Left ventricle myocardium superior (tissue), 1 donor: Measurements from ENCODE around the gene SYNM. TPM values are rescaled to one million over a fixed set of nuclear protein-coding genes. Genes with fewer than 3 reads are reported as not detected.
A peak's percentile ranks its signal among the peaks of the same experiment; 100 is the strongest.
"Not testable (repeated sequence)": the region's sequence is repeated elsewhere in the genome, so short reads cannot be mapped to it uniquely, and the experiment has no call there.

Experiments
- ATAC-seq: fragments of 200-7000 bp; cut with Tn5 transposase; one replicate; pipeline ENCODE4 v1.9.1; 2020; ENCODE audit warnings: mild to moderate bottlenecking, moderate library complexity
- DNase-seq: peaks from one replicate; pipeline ENCODE4 v3.0.0-alpha.2; 2020
- intact Hi-C: fragments of 100-400 bp; cut with micrococcal nuclease; formaldehyde crosslinking; loops from one replicate; pipeline ENCODE4 v1.11.0; 2022
- total RNA-seq: library from RNA; stranded (reverse); fragmentation: NEBNext Ultra II Directional; extraction: Animal tissue kit (Norgen Biotek cat#: 25700); gene quantifications from one replicate; pipeline ENCODE4 v1.2.1, GENCODE V29; 2021
- donor health status: DM: no; HTN: yes; CAD: no; lungs with severe emphysema.

SYNM gene
- total RNA-seq, 1 donor from 2014 or later = 329 TPM

GRCh38 chr15:99102332-99103235 is 2.3 kb upstream of the SYNM start:
- no peak for DNase-seq
- intact Hi-C loops = no loop called here
- no peak for ATAC-seq

- intact Hi-C loops = no loop called here
- DNase-seq = no peak
- ATAC-seq = no peak
These were observed 1.6 kb upstream of the SYNM start for GRCh38 chr15:99103279-99103678.

GRCh38 chr15:99105514-99106341 is 848 bp downstream of the SYNM start:
- intact Hi-C loops = loop anchor here (2.0 kb wide), 1 partner anchor 107 kb away; no protein-coding TSS in a partner anchor
- DNase-seq (peak; percentile 78), ATAC-seq (peak; percentile 38)

GRCh38 chr15:99106417-99107220 is 1.7 kb downstream of the SYNM start:
- peak; percentile 74 for DNase-seq
- intact Hi-C loops = no loop called here
- ATAC-seq = peak; percentile 66

- ATAC-seq = no peak
- intact Hi-C loops = no loop called here
- no peak for DNase-seq
These were observed 4.1 kb downstream of the SYNM start for GRCh38 chr15:99108993-99109392.

GRCh38 chr15:99109555-99110021 is 4.7 kb downstream of the SYNM start:
- intact Hi-C loops = no loop called here
- peak; percentile 38 for DNase-seq
- peak; percentile 3 for ATAC-seq

- intact Hi-C loops = no loop called here
- DNase-seq = no peak
- no peak for ATAC-seq
These were observed 5.2 kb downstream of the SYNM start for GRCh38 chr15:99110093-99110492.

GRCh38 chr15:99110581-99111320 is 5.9 kb downstream of the SYNM start:
- intact Hi-C loops = no loop called here
- DNase-seq = peak; percentile 8
- ATAC-seq = no peak

GRCh38 chr15:99111641-99112040 is 6.8 kb downstream of the SYNM start:
- intact Hi-C loops, ATAC-seq: not testable (repeated sequence)
- peak; percentile 6 for DNase-seq

- DNase-seq = peak; percentile 16
- no peak for ATAC-seq
- intact Hi-C loops = no loop called here
These were observed 8.8 kb downstream of the SYNM start for GRCh38 chr15:99113547-99114271.

GRCh38 chr15:99114511-99115299 is 9.8 kb downstream of the SYNM start:
- ATAC-seq = peak; percentile 65
- intact Hi-C loops = no loop called here
- peak; percentile 35 for DNase-seq

- ATAC-seq (no peak), DNase-seq (peak; percentile 19)
- intact Hi-C loops = no loop called here
These were observed 10.7 kb downstream of the SYNM start for GRCh38 chr15:99115300-99116215.

- DNase-seq (peak; percentile 10), ATAC-seq (no peak)
- intact Hi-C loops = no loop called here
These were observed 12.2 kb downstream of the SYNM start for GRCh38 chr15:99117111-99117510.

- intact Hi-C loops = no loop called here
- ATAC-seq (no peak), DNase-seq (peak; percentile 8)
These were observed 12.8 kb downstream of the SYNM start for GRCh38 chr15:99117563-99118257.

- intact Hi-C loops = no loop called here
- ATAC-seq = no peak
- no peak for DNase-seq
These were observed 13.4 kb downstream of the SYNM start for GRCh38 chr15:99118258-99118632.
